PFSK-1 (cell line): ENCODE measurements around the gene PLEKHG4B.

Experiments
- FOXP2 ChIP-seq: optimal IDR thresholded peaks from 2 replicates; pipeline ENCODE3; 2011; ENCODE audit warnings: borderline replicate concordance, control low read depth, inconsistent platforms; ENCODE audit not compliant: insufficient read depth; ENCODE audit errors: extremely low read length, extremely low read depth
- POLR2AphosphoS5 ChIP-seq: IDR thresholded peaks from 2 replicates; pipeline ENCODE4 v1.6.1; 2012; ENCODE audit warnings: low read depth, mild to moderate bottlenecking, control low read depth, low read length, moderate library complexity
- SIN3A ChIP-seq: IDR thresholded peaks from 2 replicates; pipeline ENCODE4 v1.6.1; 2012; ENCODE audit warnings: mild to moderate bottlenecking, low read length, moderate library complexity, borderline replicate concordance; ENCODE audit not compliant: insufficient read depth
- TAF1 ChIP-seq: IDR thresholded peaks from 2 replicates; pipeline ENCODE4 v1.6.1; 2012; ENCODE audit warnings: low read length, control low read depth, borderline replicate concordance; ENCODE audit not compliant: insufficient read depth
- TF ChIP-seq, protein P1 (sequence below), 2 experiments: IDR thresholded peaks; 2 replicates each; pipeline versions ENCODE4 v1.6.1 to v1.8.0; 2011 to 2012; ENCODE audit warnings: low read depth in 2 of 2, low read length in 2 of 2, control low read depth in 1 of 2, inconsistent platforms in 1 of 2, mild to moderate bottlenecking in 1 of 2, moderate library complexity in 1 of 2; ENCODE audit not compliant: insufficient read depth in 1 of 2

The PLEKHG4B gene

DNA sequence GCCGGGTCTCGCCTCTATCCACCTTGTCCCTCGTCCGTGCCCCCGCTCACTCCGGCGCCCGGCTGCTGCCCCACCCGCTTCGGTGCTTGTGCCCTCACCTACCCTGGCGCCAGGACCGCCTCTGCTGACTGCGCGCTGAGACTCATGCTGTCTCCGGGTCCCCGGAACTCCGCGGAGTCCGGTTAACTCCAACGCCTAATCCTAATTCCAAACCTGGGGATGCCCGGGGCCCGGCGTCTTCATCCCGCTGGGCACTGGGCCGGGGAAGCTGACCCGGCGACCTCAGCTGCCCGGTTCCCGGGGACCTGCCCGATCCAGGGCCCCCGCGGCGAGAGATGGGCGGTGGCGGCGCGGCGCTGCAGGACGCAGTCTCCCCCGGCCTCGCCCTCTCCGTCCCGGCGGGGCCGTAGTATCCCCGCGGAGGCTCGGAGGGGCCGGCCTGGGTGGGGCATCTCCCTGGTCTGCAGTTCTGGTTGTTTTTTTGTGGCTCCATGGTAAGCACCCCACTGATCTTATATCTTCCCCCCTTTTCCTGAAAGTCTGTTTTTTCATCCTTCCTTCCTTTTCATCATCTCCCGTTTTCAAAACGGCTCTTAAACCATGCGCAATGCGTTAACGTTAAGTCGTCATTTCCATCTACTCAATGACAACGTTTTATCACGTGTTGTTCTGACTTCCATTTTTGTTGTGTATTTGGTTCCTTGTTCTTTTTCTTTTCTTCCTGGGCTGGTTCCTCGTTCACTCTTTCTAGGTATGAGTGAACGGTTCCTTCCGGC, 41.1 kb upstream of the PLEKHG4B start:
- TF ChIP-seq SIN3A (no peak), FOXP2 (no peak), POLR2AphosphoS5 (no peak)
- TF ChIP-seq, protein P1, sequence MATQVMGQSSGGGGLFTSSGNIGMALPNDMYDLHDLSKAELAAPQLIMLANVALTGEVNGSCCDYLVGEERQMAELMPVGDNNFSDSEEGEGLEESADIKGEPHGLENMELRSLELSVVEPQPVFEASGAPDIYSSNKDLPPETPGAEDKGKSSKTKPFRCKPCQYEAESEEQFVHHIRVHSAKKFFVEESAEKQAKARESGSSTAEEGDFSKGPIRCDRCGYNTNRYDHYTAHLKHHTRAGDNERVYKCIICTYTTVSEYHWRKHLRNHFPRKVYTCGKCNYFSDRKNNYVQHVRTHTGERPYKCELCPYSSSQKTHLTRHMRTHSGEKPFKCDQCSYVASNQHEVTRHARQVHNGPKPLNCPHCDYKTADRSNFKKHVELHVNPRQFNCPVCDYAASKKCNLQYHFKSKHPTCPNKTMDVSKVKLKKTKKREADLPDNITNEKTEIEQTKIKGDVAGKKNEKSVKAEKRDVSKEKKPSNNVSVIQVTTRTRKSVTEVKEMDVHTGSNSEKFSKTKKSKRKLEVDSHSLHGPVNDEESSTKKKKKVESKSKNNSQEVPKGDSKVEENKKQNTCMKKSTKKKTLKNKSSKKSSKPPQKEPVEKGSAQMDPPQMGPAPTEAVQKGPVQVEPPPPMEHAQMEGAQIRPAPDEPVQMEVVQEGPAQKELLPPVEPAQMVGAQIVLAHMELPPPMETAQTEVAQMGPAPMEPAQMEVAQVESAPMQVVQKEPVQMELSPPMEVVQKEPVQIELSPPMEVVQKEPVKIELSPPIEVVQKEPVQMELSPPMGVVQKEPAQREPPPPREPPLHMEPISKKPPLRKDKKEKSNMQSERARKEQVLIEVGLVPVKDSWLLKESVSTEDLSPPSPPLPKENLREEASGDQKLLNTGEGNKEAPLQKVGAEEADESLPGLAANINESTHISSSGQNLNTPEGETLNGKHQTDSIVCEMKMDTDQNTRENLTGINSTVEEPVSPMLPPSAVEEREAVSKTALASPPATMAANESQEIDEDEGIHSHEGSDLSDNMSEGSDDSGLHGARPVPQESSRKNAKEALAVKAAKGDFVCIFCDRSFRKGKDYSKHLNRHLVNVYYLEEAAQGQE (IDR thresholded peaks at IDR 0.05; ENCODE audit: insufficient read depth in 1 of 2, low read depth in 2 of 2, low read length in 2 of 2): no peak

DNA sequence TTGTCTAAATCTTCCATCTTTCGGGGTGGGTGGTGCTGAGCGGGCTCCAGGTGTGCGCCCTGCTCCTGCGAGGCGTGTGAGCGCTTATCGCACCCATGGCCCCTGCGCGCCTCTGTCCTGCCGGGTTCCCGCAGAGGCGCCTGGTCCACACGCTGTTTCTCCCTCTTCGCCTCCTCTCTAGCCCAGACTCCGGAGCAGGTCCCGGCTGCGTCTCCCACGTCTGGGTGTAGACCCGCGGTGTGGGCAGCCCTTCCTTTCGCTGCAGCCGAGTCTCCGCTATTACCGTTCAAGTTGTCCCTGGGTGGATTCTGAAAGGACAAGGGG, 40.5 kb upstream of the PLEKHG4B start:
- TF ChIP-seq TAF1 (no peak), SIN3A (no peak), POLR2AphosphoS5 (no peak), FOXP2 (no peak)
- TF ChIP-seq, protein P1 (IDR thresholded peaks at IDR 0.05; ENCODE audit: insufficient read depth in 1 of 2, low read depth in 2 of 2, low read length in 2 of 2): no peak

DNA sequence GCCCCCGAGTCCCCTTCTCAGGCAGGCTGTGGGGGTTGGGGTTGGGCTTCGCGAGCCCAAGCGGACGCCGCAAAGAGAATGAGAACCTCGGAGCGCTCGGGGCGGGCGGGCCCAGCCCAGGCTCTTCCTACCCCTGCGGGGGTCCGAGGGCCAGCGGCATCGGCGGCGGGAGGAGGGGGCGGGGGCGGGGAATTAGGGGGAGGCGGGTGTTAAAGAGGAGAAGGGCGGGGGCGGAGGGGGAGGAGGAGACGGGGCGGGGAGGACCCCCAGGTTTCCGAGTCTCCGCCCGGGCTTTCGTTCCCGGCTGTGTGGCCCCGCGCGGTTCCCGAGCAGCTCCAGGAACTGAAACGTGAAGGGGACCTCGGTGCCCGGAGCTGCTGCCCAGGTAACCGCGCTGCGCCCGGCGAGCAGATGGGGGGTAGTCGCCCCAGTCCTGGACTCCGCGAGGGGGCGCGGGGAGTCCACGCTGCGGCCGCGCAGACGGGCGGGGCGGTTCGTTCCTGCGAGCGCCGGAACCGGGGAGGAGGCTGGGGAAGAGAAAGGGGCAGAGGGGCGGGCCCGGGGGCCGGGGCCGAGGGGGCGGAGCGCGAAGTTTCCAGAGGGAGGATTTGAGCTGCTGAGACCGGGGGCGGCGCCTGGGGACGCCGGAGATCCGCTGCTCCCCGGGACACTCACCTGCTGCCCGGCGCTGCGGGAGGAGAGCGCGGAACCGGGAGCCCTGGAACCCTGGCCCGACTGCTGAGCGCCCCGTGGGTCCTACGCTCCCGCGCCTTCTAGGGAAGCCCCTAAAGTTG, 38.4 kb upstream of the PLEKHG4B start:
- TF ChIP-seq TAF1 (no peak), POLR2AphosphoS5 (no peak), SIN3A (no peak), FOXP2 (no peak)
- TF ChIP-seq, protein P1 (IDR thresholded peaks at IDR 0.05; ENCODE audit: insufficient read depth in 1 of 2, low read depth in 2 of 2, low read length in 2 of 2): no peak

DNA sequence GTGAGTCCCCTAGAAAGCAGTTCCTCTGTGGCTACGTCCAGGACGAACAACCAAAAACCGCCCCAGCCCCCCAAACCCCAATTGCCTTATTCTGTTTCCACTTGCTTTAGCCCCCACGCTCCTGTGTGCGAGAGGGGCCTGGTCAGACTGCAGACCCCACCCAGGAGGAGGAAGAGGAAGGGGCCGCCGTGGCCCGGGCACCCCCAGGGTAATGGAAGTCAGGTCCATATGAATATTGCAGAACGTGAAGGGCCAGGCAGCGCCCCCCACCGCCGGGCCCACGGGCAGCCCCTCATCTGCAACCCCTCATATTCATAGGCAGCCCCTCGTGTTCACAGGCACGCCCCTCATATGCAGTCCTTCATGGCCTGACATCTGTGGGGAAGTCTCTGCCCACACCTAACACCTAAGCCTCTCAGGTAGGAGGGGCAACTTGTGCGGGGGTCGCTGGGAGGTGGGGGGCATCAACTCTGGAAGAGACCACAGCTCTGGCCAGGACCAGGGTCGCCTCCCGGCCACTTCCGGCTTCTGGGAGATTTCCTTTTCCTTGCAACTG, 37.7 kb upstream of the PLEKHG4B start:
- TF ChIP-seq SIN3A: no peak
- TF ChIP-seq POLR2AphosphoS5: no peak
- TF ChIP-seq TAF1: no peak
- TF ChIP-seq, protein P1 (IDR thresholded peaks at IDR 0.05; ENCODE audit: insufficient read depth in 1 of 2, low read depth in 2 of 2, low read length in 2 of 2): no peak
- TF ChIP-seq FOXP2: no peak
